IMR-90 (cell line): ENCODE measurements around the gene ATF7IP2. TPM values are rescaled to one million over a fixed set of nuclear protein-coding genes. Genes with fewer than 3 reads are reported as not detected.

Source experiments
- ATAC-seq: fragments of 200-7000 bp; cut with Tn5 transposase; 2 replicates; pipeline ENCODE4 v1.9.1; 2020; ENCODE audit warnings: low read depth, mild to moderate bottlenecking, moderate library complexity
- BruUV-seq: library from RNA; stranded (reverse); fragments of 400-500 nt; replicated peaks from 2 replicates; lab custom pipeline; 2021; lab: Mats Ljungman, UMichigan
- CTCF ChIA-PET: fragments of 300-600 bp; formaldehyde crosslinking; extraction: SDS; loops from one replicate; lab custom pipeline; 2021; ENCODE audit warnings: antibody characterized with exemption; lab: Yijun Ruan, JAX
- POLR2A ChIA-PET: fragments of 300-600 bp; sonication (Branson Sonifier 250); formaldehyde crosslinking; loops from one replicate; lab custom pipeline; 2022; ENCODE audit warnings: antibody characterized with exemption; ENCODE audit not compliant: unreplicated experiment; lab: Charles Lee
- DNase-seq: peaks from one replicate; pipeline ENCODE4 v3.0.0; 2013
- H2AFZ ChIP-seq: replicated peaks from 2 replicates; pipeline ENCODE3; 2013; ENCODE audit warnings: low read length, mild to moderate bottlenecking; ENCODE audit not compliant: poor library complexity
- H2AK5ac ChIP-seq: 2 replicates; pipeline ENCODE4 v1.6.1; 2013; ENCODE audit warnings: low read depth, low read length, inconsistent platforms
- H2AK9ac ChIP-seq: replicated peaks from 2 replicates; pipeline ENCODE3; 2013; ENCODE audit warnings: mild to moderate bottlenecking, low read depth, low read length, moderate library complexity; ENCODE audit not compliant: poor library complexity
- H2BK120ac ChIP-seq: 2 replicates; pipeline ENCODE4 v1.6.1; 2013; ENCODE audit warnings: low read depth, low read length, inconsistent platforms
- H2BK15ac ChIP-seq: 3 replicates; pipeline ENCODE4 v1.6.1; 2013; ENCODE audit warnings: low read depth, low read length, inconsistent platforms
- H2BK20ac ChIP-seq: 2 replicates; pipeline ENCODE4 v1.6.1; 2013; ENCODE audit warnings: low read depth, mild to moderate bottlenecking, inconsistent platforms, low read length, moderate library complexity
- H2BK5ac ChIP-seq: 2 replicates; pipeline ENCODE4 v1.6.1; 2013; ENCODE audit warnings: mild to moderate bottlenecking, low read depth, low read length, inconsistent platforms; ENCODE audit not compliant: poor library complexity, severe bottlenecking
- H3K14ac ChIP-seq: replicated peaks from 2 replicates; pipeline ENCODE4 v1.6.1; 2013; ENCODE audit warnings: low read depth, low read length, inconsistent platforms
- H3K18ac ChIP-seq: 2 replicates; pipeline ENCODE4 v1.6.1; 2013; ENCODE audit warnings: low read depth, low read length, control low read depth
- H3K23ac ChIP-seq: 2 replicates; pipeline ENCODE4 v1.6.1; 2013; ENCODE audit warnings: low read depth, low read length, inconsistent platforms
- H3K27ac ChIP-seq: 2 replicates; pipeline ENCODE4 v1.5.1; 2013; ENCODE audit warnings: mild to moderate bottlenecking, control low read depth, low read length; ENCODE audit not compliant: insufficient read depth
- H3K27me3 ChIP-seq: 2 replicates; pipeline ENCODE4 v1.6.1; 2013; ENCODE audit warnings: low read length; ENCODE audit not compliant: control insufficient read depth, insufficient read depth
- H3K36me3 ChIP-seq: 2 replicates; pipeline ENCODE4 v1.6.1; 2013; ENCODE audit warnings: low read length, mixed read lengths; ENCODE audit not compliant: control insufficient read depth, insufficient read depth
- H3K4ac ChIP-seq: 2 replicates; pipeline ENCODE4 v1.6.1; 2013; ENCODE audit warnings: low read depth, low read length, inconsistent platforms
- H3K4me1 ChIP-seq: 2 replicates; pipeline ENCODE4 v1.6.1; 2013; ENCODE audit warnings: low read length, mixed read lengths; ENCODE audit not compliant: control insufficient read depth, insufficient read depth
- H3K4me2 ChIP-seq: 2 replicates; pipeline ENCODE4 v1.6.1; 2013; ENCODE audit warnings: low read depth, mild to moderate bottlenecking, control low read depth, low read length, moderate library complexity
- H3K4me3 ChIP-seq: 2 replicates; pipeline ENCODE4 v1.5.1; 2013; ENCODE audit warnings: low read depth, mild to moderate bottlenecking, control low read depth, low read length, moderate library complexity; ENCODE audit not compliant: insufficient read depth
- H3K56ac ChIP-seq: 2 replicates; pipeline ENCODE4 v1.6.1; 2013; ENCODE audit warnings: low read length, inconsistent platforms; ENCODE audit not compliant: insufficient read depth; ENCODE audit errors: extremely low read depth
- H3K79me1 ChIP-seq, 2 experiments: 2 replicates each; pipeline ENCODE4 v1.6.1; 2013; ENCODE audit warnings: low read length in 2 of 2, inconsistent platforms in 1 of 2, low read depth in 1 of 2
- H3K9ac ChIP-seq: 2 replicates; pipeline ENCODE4 v1.6.1; 2013; ENCODE audit warnings: low read depth, low read length, control low read depth
- H3K9me1 ChIP-seq: 2 replicates; pipeline ENCODE4 v1.6.1; 2013; ENCODE audit warnings: low read length, inconsistent platforms; ENCODE audit not compliant: insufficient read depth
- H3K9me3 ChIP-seq: 2 replicates; pipeline ENCODE4 v1.6.1; 2013; ENCODE audit warnings: low read length; ENCODE audit not compliant: control insufficient read depth, insufficient read depth
- H4K20me1 ChIP-seq: 2 replicates; pipeline ENCODE4 v1.6.1; 2013; ENCODE audit warnings: low read length, inconsistent platforms; ENCODE audit not compliant: insufficient read depth
- H4K5ac ChIP-seq: 2 replicates; pipeline ENCODE4 v1.6.1; 2013; ENCODE audit warnings: mild to moderate bottlenecking, low read depth, low read length, control low read depth
- H4K8ac ChIP-seq, 2 experiments: 2 replicates each; pipeline ENCODE4 v1.6.1; 2013; ENCODE audit warnings: low read depth in 2 of 2, low read length in 2 of 2, control low read depth in 1 of 2, inconsistent platforms in 1 of 2
- H4K91ac ChIP-seq: 2 replicates; pipeline ENCODE4 v1.6.1; 2013; ENCODE audit warnings: low read depth, low read length, inconsistent platforms; ENCODE audit not compliant: insufficient read depth
- BHLHE40 ChIP-seq: fragments of 150-350 bp; IDR thresholded peaks from 2 replicates; pipeline ENCODE4 v1.6.1; 2016; ENCODE audit warnings: mild to moderate bottlenecking, low read depth, low read length
- CEBPB ChIP-seq: IDR thresholded peaks from 2 replicates; pipeline ENCODE4 v1.6.1; 2012; ENCODE audit warnings: low read depth, low read length, improper control_type of control experiment
- CHD1 ChIP-seq: IDR thresholded peaks from 2 replicates; pipeline ENCODE4 v1.6.1; 2012; ENCODE audit warnings: low read depth, low read length, improper control_type of control experiment
- CTCF ChIP-seq: conservative IDR thresholded peaks from 2 replicates; pipeline ENCODE4 v1.5.1; 2012; ENCODE audit warnings: mild to moderate bottlenecking, low read depth, low read length, improper control_type of control experiment
- ELK1 ChIP-seq: fragments of 150-350 bp; IDR thresholded peaks from 2 replicates; pipeline ENCODE4 v1.6.1; 2016; ENCODE audit warnings: low read depth, mild to moderate bottlenecking, low read length, moderate library complexity, borderline replicate concordance
- FOS ChIP-seq: fragments of 150-350 bp; IDR thresholded peaks from 2 replicates; pipeline ENCODE4 v1.6.1; 2016; ENCODE audit warnings: low read depth, low read length
- MAFK ChIP-seq: IDR thresholded peaks from 2 replicates; pipeline ENCODE4 v1.6.1; 2012; ENCODE audit warnings: low read depth, low read length, improper control_type of control experiment
- MAZ ChIP-seq: IDR thresholded peaks from 2 replicates; pipeline ENCODE4 v1.6.1; 2012; ENCODE audit warnings: low read depth, mild to moderate bottlenecking, low read length, improper control_type of control experiment, moderate library complexity, borderline replicate concordance
- MXI1 ChIP-seq: IDR thresholded peaks from 2 replicates; pipeline ENCODE4 v1.6.1; 2012; ENCODE audit warnings: low read depth, mild to moderate bottlenecking, low read length, moderate library complexity, borderline replicate concordance
- POLR2A ChIP-seq: IDR thresholded peaks from 2 replicates; pipeline ENCODE4 v1.6.1; 2012; ENCODE audit warnings: mild to moderate bottlenecking, low read depth, low read length
- RCOR1 ChIP-seq: IDR thresholded peaks from 2 replicates; pipeline ENCODE4 v1.6.1; 2012; ENCODE audit warnings: mild to moderate bottlenecking, low read length, improper control_type of control experiment; ENCODE audit not compliant: insufficient replicate concordance
- RFX5 ChIP-seq: IDR thresholded peaks from 2 replicates; pipeline ENCODE4 v1.8.0; 2012; ENCODE audit warnings: low read depth, mild to moderate bottlenecking, low read length, moderate library complexity
- SMC3 ChIP-seq: fragments of 150-350 bp; IDR thresholded peaks from 2 replicates; pipeline ENCODE4 v1.6.1; 2016; ENCODE audit warnings: low read depth, mild to moderate bottlenecking, antibody characterized with exemption, low read length, moderate library complexity
- USF2 ChIP-seq: fragments of 150-350 bp; IDR thresholded peaks from 2 replicates; pipeline ENCODE4 v1.6.1; 2017; ENCODE audit warnings: mild to moderate bottlenecking, antibody characterized with exemption, low read length, low read depth
- WGBS, 2 experiments: methylation state at CpG; one replicate each; pipeline versions ENCODE4 v1.1.5 to v1.1.7; 2013; ENCODE audit warnings: missing lambda C conversion rate in 2 of 2; ENCODE audit not compliant: insufficient read length in 1 of 2; ENCODE audit errors: extremely low coverage in 2 of 2; 5-methylcytosine and 5-hydroxymethylcytosine counted together
- dilution Hi-C: fragments of 300-500 bp; cut with HindIII; formaldehyde crosslinking; loops from one replicate; pipeline ENCODE4 v1.14.3; 2018; ENCODE audit warnings: low sequenced_read_pairs; ENCODE audit not compliant: unreplicated experiment
- in situ Hi-C: fragments of 300-500 bp; cut with MboI; formaldehyde crosslinking; loops from 3 replicates; pipeline ENCODE4 v1.14.3; 2019; ENCODE audit warnings: low sequenced_read_pairs, inconsistent platforms, mixed read lengths
- intact Hi-C: fragments of 100-400 bp; cut with micrococcal nuclease; formaldehyde crosslinking; loops from 2 replicates; pipeline ENCODE4 v1.10.0; 2022
- polyA plus RNA-seq, 3 experiments: library from polyadenylated mRNA; depleted of rRNA; stranded (reverse); fragments of >200 nt; gene quantifications; 2 replicates each; pipeline ENCODE4 v1.2.3, GENCODE V29; 2012; ENCODE audit warnings: low replicate concordance in 1 of 3
- total RNA-seq: library from RNA; depleted of rRNA; stranded (reverse); fragments of >200 nt; gene quantifications from 2 replicates; pipeline ENCODE4 v1.2.3, GENCODE V29; 2012

ATF7IP2 gene
- total and polyA plus RNA-seq, 2 of the 4 experiments (the other 2 are of a cell fraction) = 2.7 to 3.6 TPM

GRCh38 chr16:10525214-10525825 lies 139.5 kb downstream of the ATF7IP2 start:
- no peaks in the 10 kb centered on the region for H3K9me3 ChIP-seq
- in situ Hi-C loops = loop anchor here (10.0 kb wide), 1 partner anchor 389 kb away; no protein-coding TSS in a partner anchor
- WGBS, 2 experiments = no CpG with 5 or more reads among the region's 6 CpGs

More at GRCh38 chr16:10525214-10525825, 139.5 kb downstream of the ATF7IP2 start:
- TF ChIP-seq RCOR1 = no peak
- TF ChIP-seq MAZ = no peak
- no peak for TF ChIP-seq ELK1
- TF ChIP-seq MXI1 = no peak
- TF ChIP-seq SMC3 = no peak
- TF ChIP-seq MAFK = no peak
- no peak for TF ChIP-seq FOS
- TF ChIP-seq CEBPB = no peak
- TF ChIP-seq POLR2A = no peak
- TF ChIP-seq USF2 = no peak
- TF ChIP-seq CTCF = no peak
- no peak for TF ChIP-seq BHLHE40
- no peak for TF ChIP-seq RFX5
- TF ChIP-seq CHD1 = no peak
- no peak overlapping the region for H3K56ac ChIP-seq
- no peak overlapping the region for H2BK5ac ChIP-seq
- no peak overlapping the region for H3K4me3 ChIP-seq
- H3K9ac ChIP-seq = no peak overlapping the region
- ChIA-PET POLR2A (no interaction called here), CTCF (interaction anchor here (0.7 kb wide), 1 partner anchor 212 kb away, joined by 3 read pairs; no protein-coding TSS in a partner anchor)
- H2AFZ ChIP-seq = no peak overlapping the region
- H4K20me1 ChIP-seq = no peaks in the 10 kb centered on the region
- no peak overlapping the region for H4K91ac ChIP-seq
- no peak overlapping the region for H2BK15ac ChIP-seq
- no peaks in the 10 kb centered on the region for H3K27me3 ChIP-seq
- H4K5ac ChIP-seq = no peak overlapping the region
- H4K8ac ChIP-seq = no peak overlapping the region
- no peak overlapping the region for H3K4me2 ChIP-seq
- H3K4me1 ChIP-seq = no peaks in the 10 kb centered on the region
- no peak overlapping the region for H3K27ac ChIP-seq
- H2AK9ac ChIP-seq = no peak overlapping the region
- no peak overlapping the region for H2AK5ac ChIP-seq
- no peak overlapping the region for H3K23ac ChIP-seq
- no peak for ATAC-seq
- H2BK120ac ChIP-seq = no peak overlapping the region
- H3K18ac ChIP-seq = no peak overlapping the region
- intact Hi-C loops (no loop called here), dilution Hi-C loops (no loop called here)
- no peaks in the 10 kb centered on the region for H3K79me1 ChIP-seq
- DNase-seq = no peak
- no peaks in the 10 kb centered on the region for H3K9me1 ChIP-seq
- H3K14ac ChIP-seq = no peak overlapping the region
- no peaks in the 10 kb centered on the region for H3K36me3 ChIP-seq
- no peak overlapping the region for H3K4ac ChIP-seq
- H2BK20ac ChIP-seq = no peak overlapping the region
- BruUV-seq = no TSS peak
